RWPE2 (cell line): ENCODE measurements around the gene LCE1B.

ENCODE experiments used
- ATAC-seq: fragments of 200-7000 bp; cut with Tn5 transposase; 3 replicates; pipeline ENCODE4 v1.9.1; 2021; ENCODE audit warnings: low read depth
- DNase-seq: peaks from one replicate; pipeline ENCODE4 v3.0.0-alpha.2; 2020; ENCODE audit warnings: low spot score
- H3K27ac ChIP-seq: fragments of 450-650 bp; 2 replicates; pipeline ENCODE4 v1.5.1; 2017; ENCODE audit warnings: mild to moderate bottlenecking; ENCODE audit not compliant: poor library complexity, severe bottlenecking
- H3K27me3 ChIP-seq: fragments of 250-450 bp; sonication (Bioruptor Pico); 2 replicates; pipeline ENCODE4 v1.5.1; 2021; ENCODE audit warnings: mild to moderate bottlenecking, moderate library complexity; ENCODE audit not compliant: insufficient read depth, poor library complexity, severe bottlenecking
- H3K36me3 ChIP-seq: fragments of 250-450 bp; sonication (Bioruptor Pico); 2 replicates; pipeline ENCODE4 v1.5.1; 2020; ENCODE audit warnings: low read depth, mild to moderate bottlenecking, moderate library complexity
- H3K4me1 ChIP-seq: fragments of 250-450 bp; sonication (Bioruptor Pico); 2 replicates; pipeline ENCODE4 v1.5.1; 2021; ENCODE audit warnings: mild to moderate bottlenecking, moderate library complexity; ENCODE audit not compliant: insufficient read depth, poor library complexity, severe bottlenecking
- H3K4me3 ChIP-seq: fragments of 250-450 bp; sonication (Bioruptor Pico); 2 replicates; pipeline ENCODE4 v1.5.1; 2021; ENCODE audit warnings: mild to moderate bottlenecking, moderate library complexity; ENCODE audit not compliant: severe bottlenecking
- H3K9me3 ChIP-seq: fragments of 250-450 bp; sonication (Bioruptor Pico); 2 replicates; pipeline ENCODE4 v1.5.1; 2021; ENCODE audit warnings: mild to moderate bottlenecking, moderate library complexity; ENCODE audit not compliant: severe bottlenecking
- TF ChIP-seq, protein P1 (sequence below): fragments of 450-650 bp; IDR thresholded peaks from one replicate; pipeline ENCODE4 v1.5.1; 2017; ENCODE audit warnings: mild to moderate bottlenecking, moderate library complexity; ENCODE audit not compliant: poor library complexity, severe bottlenecking

Gene LCE1B

DNA sequence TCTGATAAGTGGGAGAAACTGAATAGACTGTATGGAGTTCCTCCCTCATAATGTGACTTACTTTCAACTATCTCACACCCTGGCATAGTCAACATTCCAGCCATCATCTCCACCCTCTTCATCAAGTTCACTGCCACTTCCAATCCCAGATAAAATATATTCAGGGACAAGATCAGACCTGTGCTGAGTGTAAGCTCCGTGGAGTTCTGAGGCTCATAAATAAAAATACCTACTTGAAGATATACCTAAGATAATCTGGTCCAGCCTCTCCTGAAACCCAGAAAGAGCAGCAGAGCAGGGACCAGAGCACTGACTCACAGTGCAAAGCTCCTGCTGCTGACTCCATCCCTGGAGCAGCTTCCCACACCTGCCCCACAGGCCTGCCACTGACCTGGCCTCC, 46.3 kb downstream of the LCE1B start:
- no peaks in the 10 kb centered on the region for H3K36me3 ChIP-seq
- H3K4me1 ChIP-seq = peaks cover 3% of the 10 kb centered on the region
- no peaks in the 10 kb centered on the region for H3K27me3 ChIP-seq
- peak; percentile 47; the same call in 2 of the 3 replicates for ATAC-seq
- H3K27ac ChIP-seq = peak overlapping the region; percentile 68
- no peaks in the 10 kb centered on the region for H3K9me3 ChIP-seq
- no peak for DNase-seq
- H3K4me3 ChIP-seq = no peak overlapping the region
- TF ChIP-seq, protein P1, sequence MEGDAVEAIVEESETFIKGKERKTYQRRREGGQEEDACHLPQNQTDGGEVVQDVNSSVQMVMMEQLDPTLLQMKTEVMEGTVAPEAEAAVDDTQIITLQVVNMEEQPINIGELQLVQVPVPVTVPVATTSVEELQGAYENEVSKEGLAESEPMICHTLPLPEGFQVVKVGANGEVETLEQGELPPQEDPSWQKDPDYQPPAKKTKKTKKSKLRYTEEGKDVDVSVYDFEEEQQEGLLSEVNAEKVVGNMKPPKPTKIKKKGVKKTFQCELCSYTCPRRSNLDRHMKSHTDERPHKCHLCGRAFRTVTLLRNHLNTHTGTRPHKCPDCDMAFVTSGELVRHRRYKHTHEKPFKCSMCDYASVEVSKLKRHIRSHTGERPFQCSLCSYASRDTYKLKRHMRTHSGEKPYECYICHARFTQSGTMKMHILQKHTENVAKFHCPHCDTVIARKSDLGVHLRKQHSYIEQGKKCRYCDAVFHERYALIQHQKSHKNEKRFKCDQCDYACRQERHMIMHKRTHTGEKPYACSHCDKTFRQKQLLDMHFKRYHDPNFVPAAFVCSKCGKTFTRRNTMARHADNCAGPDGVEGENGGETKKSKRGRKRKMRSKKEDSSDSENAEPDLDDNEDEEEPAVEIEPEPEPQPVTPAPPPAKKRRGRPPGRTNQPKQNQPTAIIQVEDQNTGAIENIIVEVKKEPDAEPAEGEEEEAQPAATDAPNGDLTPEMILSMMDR = no peak

DNA sequence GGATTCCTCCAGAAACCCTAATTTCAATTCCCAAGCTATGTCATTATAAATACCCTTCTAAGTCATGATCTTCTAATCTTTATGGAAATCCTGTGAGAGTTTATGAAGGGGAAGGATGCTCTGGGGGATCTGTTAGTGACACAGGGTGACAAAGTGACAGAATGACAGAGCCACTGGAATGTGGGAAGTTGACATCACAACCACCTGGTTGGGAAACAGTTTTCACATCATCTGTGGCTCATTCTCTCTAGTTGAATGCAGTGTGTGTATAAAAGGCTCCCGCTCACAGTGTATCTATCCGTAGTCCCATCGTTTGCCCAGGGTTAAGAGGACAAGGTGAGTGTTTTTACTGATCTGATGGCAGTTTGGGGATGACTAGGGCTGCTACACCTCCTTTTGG, 47.9 kb downstream of the LCE1B start, which contains the start of gene LCE7A:
LCE7A (plus strand) TSS at position 301 of the 400 bp plus-strand sequence. CDS start 702 bp downstream, outside the sequence.
- no peak within 1 kb of the TSS for H3K4me3 ChIP-seq
- TF ChIP-seq, protein P1 = no peak
- no peaks in the 10 kb centered on the region for H3K9me3 ChIP-seq
- DNase-seq = no peak
- peaks cover 3% of the 10 kb centered on the region for H3K4me1 ChIP-seq
- H3K27ac ChIP-seq = peak within 1 kb of the TSS; percentile 68
- H3K27me3 ChIP-seq = no peaks in the 10 kb centered on the region
- H3K36me3 ChIP-seq = no peaks in the 10 kb centered on the region
- no peak for ATAC-seq

DNA sequence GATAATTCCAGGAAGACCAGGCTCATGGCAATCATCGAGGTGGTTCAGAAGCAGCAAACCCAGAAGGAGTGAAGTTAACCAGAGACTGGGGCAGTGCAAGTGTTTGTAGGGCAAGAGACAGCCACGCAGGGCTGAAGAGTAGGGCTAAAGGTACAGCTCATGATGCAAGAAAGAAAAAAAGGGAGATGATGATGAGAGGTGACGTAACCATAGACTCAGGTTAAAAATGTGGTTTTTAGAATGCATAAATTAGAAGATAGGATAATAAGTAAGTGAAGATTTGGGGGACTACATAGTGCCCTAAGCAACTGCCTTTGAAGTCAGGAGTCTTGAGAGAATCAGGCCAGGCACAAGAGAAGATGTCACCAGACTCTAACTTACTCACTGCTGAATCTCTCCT, 48.4 kb downstream of the LCE1B start:
- Histone ChIP-seq H3K4me1 (peaks cover 3% of the 10 kb centered on the region), H3K4me3 (no peak overlapping the region), H3K27ac (no peak overlapping the region), H3K36me3 (no peaks in the 10 kb centered on the region), H3K9me3 (no peaks in the 10 kb centered on the region), H3K27me3 (no peaks in the 10 kb centered on the region)
- TF ChIP-seq, protein P1 = no peak
- ATAC-seq (no peak), DNase-seq (no peak)

DNA sequence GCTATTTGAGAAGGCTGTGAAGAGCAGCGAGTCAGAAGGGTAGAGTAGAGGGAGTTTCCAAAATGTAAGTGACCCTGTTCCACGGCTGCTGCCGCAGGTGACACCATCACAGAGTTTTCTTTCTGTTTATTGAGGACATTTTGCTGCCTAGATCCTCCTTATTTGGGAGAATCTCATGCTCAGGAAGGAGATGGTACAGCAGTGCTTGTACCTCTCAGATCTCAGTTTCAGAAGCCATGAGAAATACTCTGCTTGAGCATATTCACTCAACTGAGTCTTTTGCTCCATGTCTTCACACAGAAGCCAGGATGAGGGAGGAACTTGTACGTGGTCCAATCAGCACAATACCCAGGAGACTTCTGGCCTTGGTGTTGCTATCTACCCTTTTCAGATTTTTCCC, 49.6 kb downstream of the LCE1B start:
- Histone ChIP-seq H3K27me3 (no peaks in the 10 kb centered on the region), H3K27ac (no peak overlapping the region), H3K36me3 (no peaks in the 10 kb centered on the region), H3K4me1 (peaks cover 6% of the 10 kb centered on the region), H3K4me3 (no peak overlapping the region), H3K9me3 (no peaks in the 10 kb centered on the region)
- ATAC-seq (no peak), DNase-seq (no peak)
- TF ChIP-seq, protein P1 = no peak
